Glutamatergic neuron (in vitro differentiated cells): ENCODE results near the gene ARHGEF11. TPM values are rescaled to one million over a fixed set of nuclear protein-coding genes. Genes with fewer than 3 reads are reported as not detected.

Experiments
- DNase-seq: peaks from one replicate; pipeline ENCODE4 v3.0.0; 2022
- H3K27ac Mint-ChIP-seq: one replicate; pipeline ENCODE4 v1.8.0; 2020; ENCODE audit warnings: mild to moderate bottlenecking, mixed read lengths, inconsistent platforms; ENCODE audit not compliant: unreplicated experiment
- H3K27me3 Mint-ChIP-seq: one replicate; pipeline ENCODE4 v1.8.0; 2020; ENCODE audit warnings: mild to moderate bottlenecking, moderate library complexity, mixed read lengths, inconsistent platforms; ENCODE audit not compliant: unreplicated experiment
- H3K36me3 Mint-ChIP-seq: one replicate; pipeline ENCODE4 v1.8.0; 2020; ENCODE audit warnings: mild to moderate bottlenecking, mixed read lengths, inconsistent platforms; ENCODE audit not compliant: unreplicated experiment
- H3K4me1 Mint-ChIP-seq: one replicate; pipeline ENCODE4 v1.8.0; 2020; ENCODE audit warnings: mild to moderate bottlenecking, low read depth, mixed read lengths, inconsistent platforms; ENCODE audit not compliant: unreplicated experiment
- H3K4me3 Mint-ChIP-seq: one replicate; pipeline ENCODE4 v1.8.0; 2020; ENCODE audit warnings: mild to moderate bottlenecking, mixed read lengths, inconsistent platforms; ENCODE audit not compliant: unreplicated experiment
- H3K9me3 Mint-ChIP-seq: one replicate; pipeline ENCODE4 v1.8.0; 2020; ENCODE audit warnings: mild to moderate bottlenecking, moderate library complexity, mixed read lengths, inconsistent platforms; ENCODE audit not compliant: unreplicated experiment
- CTCF ChIP-seq: fragments of 200-600 bp; sonication (generic); IDR thresholded peaks from one replicate; pipeline ENCODE4 v1.5.0; 2021; ENCODE audit not compliant: partially characterized antibody, unreplicated experiment
- total RNA-seq: library from RNA; stranded (reverse); fragmentation: NEBNext Ultra II Directional; extraction: Animal tissue kit (Norgen Biotek cat#: 25700); gene quantifications from one replicate; pipeline ENCODE4 v1.2.1, GENCODE V29; 2021; ENCODE audit not compliant: unreplicated experiment

Gene ARHGEF11
- total RNA-seq, 1 donor from 2014 or later = 40.5 TPM

DNA sequence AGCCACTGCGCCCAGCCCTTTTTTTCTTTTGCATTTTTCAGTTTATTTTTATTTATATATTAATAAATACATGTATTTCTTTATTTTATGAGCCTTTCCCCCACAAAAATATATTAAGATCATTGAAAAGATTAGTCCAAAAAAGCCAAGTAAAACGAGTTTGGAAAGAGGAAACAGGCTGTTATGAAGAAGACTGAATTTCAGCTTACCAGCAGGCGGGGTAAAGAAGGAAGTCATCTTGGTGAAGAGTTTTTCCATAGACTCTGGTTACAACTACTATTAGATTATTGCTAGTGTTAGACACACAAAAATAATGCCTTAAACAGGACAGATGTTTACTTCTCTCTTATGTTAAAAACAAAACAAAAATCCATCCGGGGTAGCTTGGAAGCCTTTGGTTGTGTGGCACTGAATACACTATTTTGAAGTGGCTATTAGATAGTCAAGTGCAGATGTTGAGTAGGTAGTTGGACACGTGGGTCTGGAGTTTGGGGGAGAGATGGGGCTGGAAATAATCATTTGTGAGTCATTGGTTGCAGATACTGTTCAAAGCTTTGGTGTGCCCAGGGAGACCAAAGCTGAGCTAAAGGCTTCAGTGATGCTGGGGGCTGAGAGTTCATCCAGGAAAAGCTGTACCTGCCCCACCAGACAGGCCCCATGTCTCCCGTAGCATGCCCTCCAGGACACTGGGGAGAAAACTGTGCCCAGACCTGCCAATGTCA is 133.8 kb downstream of the ARHGEF11 start:
- H3K36me3 Mint-ChIP-seq = no peaks in the 10 kb centered on the region
- no peak for DNase-seq
- no peak overlapping the region for H3K4me3 Mint-ChIP-seq
- H3K27me3 Mint-ChIP-seq = peaks cover 3% of the 10 kb centered on the region
- H3K9me3 Mint-ChIP-seq = peaks cover 1% of the 10 kb centered on the region
- no peak for TF ChIP-seq CTCF
- H3K27ac Mint-ChIP-seq = no peak overlapping the region
- H3K4me1 Mint-ChIP-seq = peaks cover 10% of the 10 kb centered on the region

DNA sequence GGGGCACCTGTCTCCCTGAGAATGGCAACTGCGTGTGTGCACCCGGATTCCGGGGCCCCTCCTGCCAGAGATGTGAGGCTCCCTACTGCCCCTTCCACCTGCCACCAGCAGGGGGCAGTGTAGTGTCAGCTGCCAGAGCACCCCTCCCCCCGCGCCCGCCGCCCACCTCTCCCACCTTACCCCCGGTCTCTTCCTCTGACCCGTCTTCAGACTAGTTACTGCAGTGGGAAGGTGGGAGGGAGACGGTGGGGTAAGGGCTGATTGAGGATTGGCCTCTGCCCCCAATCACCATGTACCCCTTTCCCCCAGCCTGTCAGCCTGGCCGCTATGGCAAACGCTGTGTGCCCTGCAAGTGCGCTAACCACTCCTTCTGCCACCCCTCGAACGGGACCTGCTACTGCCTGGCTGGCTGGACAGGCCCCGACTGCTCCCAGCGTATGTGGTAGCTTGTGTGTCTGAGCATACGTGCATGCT is 135.2 kb downstream of the ARHGEF11 start:
- peak; percentile 98 for TF ChIP-seq CTCF
- Mint-ChIP-seq H3K9me3 (peaks cover 1% of the 10 kb centered on the region), H3K4me1 (peaks cover 8% of the 10 kb centered on the region), H3K36me3 (no peaks in the 10 kb centered on the region), H3K4me3 (no peak overlapping the region), H3K27me3 (peaks cover 6% of the 10 kb centered on the region), H3K27ac (no peak overlapping the region)
- peak; percentile 77 for DNase-seq

DNA sequence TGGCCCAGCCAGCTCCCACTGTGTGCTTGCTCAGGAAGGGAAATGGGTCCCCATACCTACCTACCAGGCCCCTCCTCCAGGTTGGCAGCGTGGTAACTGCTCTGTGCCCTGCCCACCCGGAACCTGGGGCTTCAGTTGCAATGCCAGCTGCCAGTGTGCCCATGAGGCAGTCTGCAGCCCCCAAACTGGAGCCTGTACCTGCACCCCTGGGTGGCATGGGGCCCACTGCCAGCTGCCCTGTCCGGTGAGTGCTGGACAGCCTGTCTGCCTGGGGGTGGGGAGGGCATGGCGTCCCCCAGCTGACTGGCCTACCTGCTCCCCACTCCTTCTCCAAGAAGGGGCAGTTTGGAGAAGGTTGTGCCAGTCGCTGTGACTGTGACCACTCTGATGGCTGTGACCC is 135.9 kb downstream of the ARHGEF11 start:
- TF ChIP-seq CTCF = no peak
- no peak overlapping the region for H3K27ac Mint-ChIP-seq
- H3K4me1 Mint-ChIP-seq = peaks cover 8% of the 10 kb centered on the region
- no peaks in the 10 kb centered on the region for H3K36me3 Mint-ChIP-seq
- no peak overlapping the region for H3K4me3 Mint-ChIP-seq
- H3K9me3 Mint-ChIP-seq = peaks cover 1% of the 10 kb centered on the region
- peaks cover 6% of the 10 kb centered on the region for H3K27me3 Mint-ChIP-seq
- DNase-seq = no peak

DNA sequence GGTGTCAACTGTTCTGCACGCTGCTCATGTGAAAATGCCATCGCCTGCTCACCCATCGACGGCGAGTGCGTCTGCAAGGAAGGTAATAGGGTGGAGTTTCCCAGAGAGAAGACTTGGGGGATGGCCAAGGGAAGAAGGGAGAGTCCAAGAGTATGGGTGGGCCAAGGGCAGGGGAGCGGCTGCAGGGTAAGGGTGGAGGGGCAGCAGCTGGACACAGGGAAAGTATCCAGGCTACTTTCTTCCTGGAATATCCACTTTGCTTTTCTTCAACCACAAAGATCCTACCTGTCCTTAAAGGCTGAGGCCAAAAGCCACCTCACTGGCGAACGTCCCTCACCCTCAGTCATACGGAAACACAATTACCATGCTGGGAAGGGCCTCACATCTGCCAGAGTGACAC is 136.6 kb downstream of the ARHGEF11 start:
- Mint-ChIP-seq H3K27me3 (peaks cover 6% of the 10 kb centered on the region), H3K4me1 (peaks cover 3% of the 10 kb centered on the region), H3K9me3 (peaks cover 1% of the 10 kb centered on the region), H3K4me3 (no peak overlapping the region), H3K36me3 (no peaks in the 10 kb centered on the region), H3K27ac (no peak overlapping the region)
- TF ChIP-seq CTCF = no peak
- no peak for DNase-seq

- no peaks in the 10 kb centered on the region for H3K36me3 Mint-ChIP-seq
- H3K9me3 Mint-ChIP-seq = peaks cover 1% of the 10 kb centered on the region
- H3K27me3 Mint-ChIP-seq = peaks cover 6% of the 10 kb centered on the region
- no peak overlapping the region for H3K4me3 Mint-ChIP-seq
- no peak for TF ChIP-seq CTCF
- no peak for DNase-seq
- H3K4me1 Mint-ChIP-seq = peaks cover 2% of the 10 kb centered on the region
- H3K27ac Mint-ChIP-seq = no peak overlapping the region
Measured at GRCh38 chr1:156908541-156908940, 137.0 kb downstream of the ARHGEF11 start.
